Esophagus mucosa (tissue), 1 donor: ENCODE results near the gene NEDD4. TPM values are rescaled to one million over a fixed set of nuclear protein-coding genes. Genes with fewer than 3 reads are reported as not detected.
A peak's percentile ranks its signal among the peaks of the same experiment; 100 is the strongest.
"Not testable (repeated sequence)": the region's sequence is repeated elsewhere in the genome, so short reads cannot be mapped to it uniquely, and the experiment has no call there.

Experiments
- ATAC-seq: fragments of 200-7000 bp; cut with Tn5 transposase; one replicate; pipeline ENCODE4 v1.9.1; 2020
- total RNA-seq: library from RNA; stranded (reverse); gene quantifications from one replicate; pipeline ENCODE4 v1.2.4, GENCODE V29; 2023
- donor health status: DM: yes; HTN: yes; CAD: no.

Gene NEDD4
- total RNA-seq = 9.3 TPM

- peak; percentile 89 for ATAC-seq
These were observed at the start of gene NEDD4 for GRCh38 chr15:55993111-55993803. NEDD4 (minus strand) TSS chr15:55993612; CDS start chr15:55993555, 57 bp downstream.

GRCh38 chr15:56042498-56042897, 49.1 kb upstream of the NEDD4 start:
- no peak for ATAC-seq

- peak; percentile 27 for ATAC-seq
These were observed 48.6 kb upstream of the NEDD4 start for GRCh38 chr15:56042031-56042430.

- ATAC-seq = peak; percentile 91
These were observed 46.9 kb upstream of the NEDD4 start for GRCh38 chr15:56040081-56041035.

GRCh38 chr15:56038707-56039106, 45.3 kb upstream of the NEDD4 start:
- ATAC-seq = no peak

GRCh38 chr15:56038015-56038414, 44.6 kb upstream of the NEDD4 start:
- ATAC-seq = no peak

- ATAC-seq = no peak
These were observed 43.2 kb upstream of the NEDD4 start for GRCh38 chr15:56036546-56037067.

GRCh38 chr15:56035166-56035565, 41.8 kb upstream of the NEDD4 start:
- no peak for ATAC-seq

- no peak for ATAC-seq
These were observed 41.1 kb upstream of the NEDD4 start for GRCh38 chr15:56034514-56034913.

GRCh38 chr15:56032373-56032772, 39.0 kb upstream of the NEDD4 start:
- ATAC-seq = no peak

GRCh38 chr15:56031836-56032235, 38.4 kb upstream of the NEDD4 start:
- ATAC-seq = no peak

- no peak for ATAC-seq
These were observed 38.0 kb upstream of the NEDD4 start for GRCh38 chr15:56031402-56031801.

GRCh38 chr15:56028430-56028829, 35.0 kb upstream of the NEDD4 start:
- ATAC-seq = peak; percentile 17

GRCh38 chr15:56023160-56023559, 29.7 kb upstream of the NEDD4 start:
- ATAC-seq = not testable (repeated sequence)

GRCh38 chr15:56019819-56020486, 26.5 kb upstream of the NEDD4 start:
- peak; percentile 8 for ATAC-seq

GRCh38 chr15:56019060-56019793, 25.8 kb upstream of the NEDD4 start:
- peak; percentile 62 for ATAC-seq

GRCh38 chr15:56017920-56018319, 24.5 kb upstream of the NEDD4 start:
- ATAC-seq = peak; percentile 83

- no peak for ATAC-seq
These were observed 24.1 kb upstream of the NEDD4 start for GRCh38 chr15:56017511-56017910.

- peak; percentile 46 for ATAC-seq
These were observed 22.9 kb upstream of the NEDD4 start for GRCh38 chr15:56016281-56016680.

GRCh38 chr15:56014677-56015076, 21.3 kb upstream of the NEDD4 start:
- no peak for ATAC-seq

- ATAC-seq = peak; percentile 51
These were observed 13.6 kb upstream of the NEDD4 start for GRCh38 chr15:56007053-56007452.

GRCh38 chr15:56006371-56006770, 13.0 kb upstream of the NEDD4 start:
- ATAC-seq = peak; percentile 79
